GM19025 (cell line): ENCODE results near the gene LYRM2.
"Not testable (repeated sequence)": the region's sequence is repeated elsewhere in the genome, so short reads cannot be mapped to it uniquely, and the experiment has no call there.

Experiments used
- ATAC-seq: cut with Tn5 transposase; IDR thresholded peaks from one replicate; pipeline ENCODE4 v1.9.1; 2021; ENCODE audit warnings: mild to moderate bottlenecking, low read depth, moderate library complexity; ENCODE audit not compliant: unreplicated experiment

Gene LYRM2

GRCh38 chr6:89650579-89650978, 12.0 kb upstream of the LYRM2 start:
- no peak for ATAC-seq

DNA sequence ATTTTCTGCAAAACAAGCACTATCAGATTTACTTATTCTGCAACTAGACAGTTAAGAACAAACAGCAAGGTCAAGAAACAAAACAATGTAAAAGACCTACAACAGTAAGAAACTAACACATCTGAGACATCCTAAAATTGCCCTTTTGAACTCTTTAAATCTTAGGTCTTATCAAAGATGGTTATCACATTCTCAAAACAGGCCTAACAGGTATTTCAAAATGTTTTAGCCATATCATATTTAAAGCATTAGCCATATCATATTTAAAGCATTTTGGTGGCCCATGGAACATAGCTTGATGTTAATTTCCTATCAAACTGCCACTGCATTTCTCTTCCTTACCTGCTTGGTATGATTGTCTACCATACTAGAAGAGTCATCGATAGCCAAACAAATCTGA, 11.1 kb upstream of the LYRM2 start:
- ATAC-seq: no peak

DNA sequence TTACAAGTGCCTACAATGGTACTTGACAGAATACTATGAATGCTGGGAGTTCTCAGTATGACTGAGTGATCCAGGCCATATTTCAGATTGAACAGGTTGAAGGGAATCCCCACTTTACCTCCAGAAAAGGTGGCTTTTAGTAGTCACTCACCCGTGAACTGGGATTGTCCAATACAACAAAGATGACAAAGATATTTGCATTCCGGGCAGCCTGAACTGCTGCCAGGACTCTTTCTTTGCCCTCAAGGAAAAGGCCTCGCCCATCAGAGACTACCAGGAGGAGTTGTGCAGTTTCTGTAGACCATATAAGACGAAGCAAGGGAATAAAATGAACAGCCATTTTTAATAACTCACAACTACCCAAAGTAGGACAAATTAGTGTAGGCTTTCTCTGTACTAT, 6.3 kb upstream of the LYRM2 start:
- ATAC-seq: no peak

DNA sequence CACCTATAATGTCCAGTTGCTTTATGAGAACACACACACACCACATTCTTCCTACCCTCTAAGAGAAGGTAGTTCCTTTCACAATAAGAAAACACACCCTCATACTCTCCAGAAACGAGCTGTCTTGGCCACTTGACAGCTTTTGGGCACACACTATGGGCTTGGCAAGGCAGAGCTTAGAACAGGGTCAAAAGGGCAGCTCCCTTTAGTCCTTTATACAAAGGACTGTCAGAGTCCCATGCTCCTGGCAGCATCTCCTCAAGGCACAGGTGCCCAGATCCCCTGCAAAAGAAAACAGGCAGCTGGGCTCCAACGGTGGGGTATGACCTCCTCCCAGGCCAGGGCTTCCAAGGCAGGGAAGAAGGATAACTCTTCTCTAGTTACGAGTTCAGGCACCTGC, 4.9 kb upstream of the LYRM2 start:
- ATAC-seq: no peak

DNA sequence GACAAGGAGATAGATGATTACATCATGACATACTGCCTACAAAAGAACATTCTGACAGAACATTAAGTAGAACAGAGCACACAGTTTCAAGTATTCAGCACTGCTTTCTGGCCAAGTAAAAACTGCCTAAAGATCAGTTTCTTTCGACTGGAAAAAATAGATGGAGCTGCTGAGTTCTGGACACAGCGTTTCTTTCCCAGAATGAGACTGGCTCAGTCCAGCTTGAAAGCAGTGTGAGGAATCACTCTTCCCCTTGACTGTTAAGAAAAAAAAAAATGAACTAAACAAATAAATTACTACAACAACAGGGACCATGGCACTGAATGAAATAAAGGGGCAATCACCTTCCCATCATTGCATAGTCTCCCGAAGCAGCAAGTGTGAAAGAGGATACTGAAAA, 4.4 kb upstream of the LYRM2 start:
- no peak for ATAC-seq

- not testable (repeated sequence) for ATAC-seq
These were observed 3.0 kb upstream of the LYRM2 start for GRCh38 chr6:89641581-89641980.

- no peak for ATAC-seq
These were observed 2.3 kb upstream of the LYRM2 start for GRCh38 chr6:89640804-89641203.

- no peak for ATAC-seq
These were observed 607 bp downstream of the LYRM2 start for GRCh38 chr6:89637960-89638319.

- ATAC-seq: not testable (repeated sequence)
These were observed 2.1 kb downstream of the LYRM2 start for GRCh38 chr6:89636412-89636811.

- no peak for ATAC-seq
These were observed 8.1 kb downstream of the LYRM2 start for GRCh38 chr6:89630488-89630887.

DNA sequence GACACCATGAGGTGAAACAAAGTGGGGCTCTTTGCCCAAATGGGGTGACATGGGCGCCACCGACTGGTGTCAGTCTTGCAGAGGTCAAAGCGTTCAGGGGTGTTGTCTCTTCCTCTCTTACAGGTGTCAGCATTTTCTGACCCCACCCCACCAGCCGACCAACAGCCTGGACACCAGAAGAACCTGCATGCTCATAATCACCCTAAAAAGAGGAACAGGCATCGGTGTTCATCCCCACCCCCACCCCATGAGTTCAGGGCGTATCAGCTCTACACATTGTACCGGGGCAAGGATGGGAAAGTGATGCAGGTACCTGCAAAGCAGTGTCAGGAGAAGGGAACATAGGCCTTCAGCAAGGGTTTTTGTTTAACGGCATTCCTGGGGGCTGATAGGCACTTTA, 14.8 kb downstream of the LYRM2 start:
- no peak for ATAC-seq

DNA sequence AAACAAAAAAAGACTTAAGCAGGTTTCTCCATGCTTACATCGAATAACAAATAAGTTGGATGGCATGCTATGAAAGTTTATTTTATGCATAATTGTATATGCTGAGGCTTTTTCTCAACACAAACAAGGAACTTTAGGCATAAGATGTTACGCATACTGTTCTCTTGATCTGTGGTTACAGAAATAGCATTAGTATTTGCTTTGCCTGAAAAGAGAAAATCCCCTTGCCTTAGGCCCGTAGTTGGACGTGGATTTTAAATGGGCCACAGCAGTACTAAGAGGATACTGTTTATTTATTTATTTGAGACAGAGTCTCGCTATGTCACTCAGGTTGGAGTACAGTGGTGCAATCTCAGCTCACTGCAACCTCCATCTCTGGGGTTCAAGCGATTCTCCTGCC, 19.0 kb downstream of the LYRM2 start:
- ATAC-seq: no peak

DNA sequence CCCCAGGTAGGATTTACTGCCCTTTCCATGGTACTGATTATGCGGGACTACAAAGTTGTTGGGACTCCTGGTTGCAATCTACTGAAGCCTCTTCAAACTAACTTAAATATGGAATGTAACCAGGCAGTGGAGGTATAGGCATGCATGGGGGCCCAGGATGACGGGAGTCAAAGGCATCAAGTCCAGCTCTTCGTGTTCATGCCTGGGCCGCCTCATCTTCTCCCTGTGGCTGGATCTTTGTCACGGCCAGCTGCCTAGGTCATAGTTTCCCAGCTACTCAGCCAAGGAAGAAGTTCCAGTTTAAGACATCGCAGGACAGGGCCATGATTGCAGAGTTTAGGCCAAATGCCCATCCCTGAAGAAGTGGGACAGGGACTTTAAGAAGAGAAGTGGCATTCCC, 20.5 kb downstream of the LYRM2 start:
- ATAC-seq: no peak

DNA sequence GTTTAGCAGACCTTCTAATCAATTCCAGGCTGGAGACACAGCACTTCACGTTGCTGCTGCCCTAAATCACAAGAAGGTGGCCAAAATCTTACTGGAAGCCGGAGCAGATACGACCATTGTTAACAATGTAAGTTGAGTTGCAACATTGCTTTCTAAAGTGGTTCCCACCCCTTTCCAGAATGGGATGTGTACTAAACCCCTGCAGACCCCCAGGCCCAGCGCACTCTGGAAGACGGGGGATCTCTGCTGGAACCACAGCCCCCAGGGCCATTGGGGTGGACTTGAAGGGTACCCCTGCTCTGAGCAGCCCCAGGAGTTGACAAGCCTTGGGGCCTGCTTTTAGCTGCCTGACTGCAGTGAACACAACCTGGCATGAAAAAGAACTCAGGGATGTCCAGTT, 22.0 kb downstream of the LYRM2 start:
- ATAC-seq: no peak

DNA sequence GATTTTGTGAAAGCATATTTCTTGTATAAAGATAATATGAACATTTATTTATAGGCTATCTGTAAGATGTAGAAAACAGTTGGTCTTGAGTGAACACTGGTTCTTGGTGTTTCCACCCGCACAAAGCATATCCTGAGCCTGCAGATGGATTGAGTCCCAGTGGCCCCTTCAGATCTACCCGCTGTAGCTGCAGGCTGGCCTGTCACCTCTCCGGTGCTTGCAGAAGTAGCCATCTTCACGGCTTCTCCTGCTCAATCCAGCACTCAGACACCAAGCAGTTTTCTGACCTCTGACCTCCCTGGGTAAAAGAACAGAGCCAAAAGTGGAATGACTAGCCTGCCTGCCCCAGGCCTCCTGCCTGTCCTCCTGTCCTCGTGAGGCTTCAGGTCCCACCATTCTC, 22.7 kb downstream of the LYRM2 start:
- no peak for ATAC-seq

GRCh38 chr6:89613790-89614189, 24.8 kb downstream of the LYRM2 start:
- no peak for ATAC-seq

- no peak for ATAC-seq
These were observed 26.4 kb downstream of the LYRM2 start for GRCh38 chr6:89612121-89612520.

- no peak for ATAC-seq
These were observed 26.9 kb downstream of the LYRM2 start for GRCh38 chr6:89611666-89612065.

GRCh38 chr6:89610149-89610642, 28.4 kb downstream of the LYRM2 start:
- ATAC-seq: no peak

DNA sequence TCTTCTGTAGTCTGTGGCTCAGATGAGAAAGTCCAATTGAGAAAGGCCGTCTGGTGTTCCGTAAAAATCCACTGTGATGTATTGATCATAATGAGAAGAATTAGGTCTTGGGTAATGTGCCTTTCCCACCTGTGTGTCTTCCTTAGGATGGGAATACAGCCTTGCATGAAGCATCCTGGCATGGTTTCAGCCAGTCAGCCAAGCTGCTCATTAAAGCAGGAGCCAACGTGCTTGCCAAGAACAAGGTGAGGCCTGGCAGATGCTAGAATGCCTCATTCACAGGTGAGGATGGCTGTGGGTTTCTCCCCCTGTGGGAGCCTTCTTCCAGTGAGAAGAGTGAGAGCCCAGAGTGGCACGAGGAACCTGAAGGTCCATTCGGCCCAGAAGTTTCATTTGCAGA, 32.7 kb downstream of the LYRM2 start:
- ATAC-seq: no peak

- ATAC-seq: no peak
These were observed 33.9 kb downstream of the LYRM2 start for GRCh38 chr6:89604653-89605052.

DNA sequence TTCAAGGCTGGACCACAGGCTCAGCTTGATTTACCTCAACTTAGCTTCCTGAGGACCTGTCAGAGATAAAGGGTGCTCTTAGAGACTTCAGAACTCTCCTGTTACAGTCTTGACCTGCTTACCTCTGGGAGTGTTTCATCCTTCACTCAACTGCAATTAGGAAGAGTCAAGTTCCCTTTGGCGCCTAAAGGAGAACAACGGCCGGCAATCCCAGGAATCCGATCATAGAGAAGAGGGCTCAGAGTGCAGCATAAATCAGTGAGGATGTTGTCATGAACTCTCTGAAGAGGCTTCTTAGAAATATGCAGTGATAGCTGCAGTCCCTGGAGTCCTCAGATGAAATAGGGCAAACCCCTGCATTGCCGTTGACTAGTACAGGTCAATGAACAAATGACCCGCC, 36.4 kb downstream of the LYRM2 start:
- no peak for ATAC-seq

GRCh38 chr6:89599727-89600126, 38.8 kb downstream of the LYRM2 start:
- ATAC-seq: no peak
